H9 (cell line): ENCODE measurements around the gene ZP1. TPM values are rescaled to one million over a fixed set of nuclear protein-coding genes. Genes with fewer than 3 reads are reported as not detected.

Experiments used
- DNase-seq: peaks from one replicate; pipeline ENCODE4 v3.0.0-alpha.2; 2017
- H2AFZ ChIP-seq: one replicate; pipeline ENCODE4 v1.6.1; 2013; ENCODE audit warnings: mild to moderate bottlenecking, low read length, control low read depth, moderate library complexity
- H2AK5ac ChIP-seq: 2 replicates; pipeline ENCODE4 v1.6.1; 2013; ENCODE audit warnings: low read length, control low read depth, mixed read lengths; ENCODE audit not compliant: insufficient read length
- H2BK120ac ChIP-seq: one replicate; pipeline ENCODE4 v1.6.1; 2013; ENCODE audit warnings: low read depth, mild to moderate bottlenecking, low read length, control low read depth, inconsistent platforms; ENCODE audit not compliant: poor library complexity, severe bottlenecking
- H2BK12ac ChIP-seq: 2 replicates; pipeline ENCODE4 v1.6.1; 2013; ENCODE audit warnings: low read length, control low read depth, mixed read lengths, low read depth; ENCODE audit not compliant: insufficient read length
- H2BK15ac ChIP-seq: 2 replicates; pipeline ENCODE4 v1.6.1; 2013; ENCODE audit warnings: low read depth, low read length, control low read depth
- H2BK20ac ChIP-seq: one replicate; pipeline ENCODE4 v1.6.1; 2013; ENCODE audit warnings: low read depth, mild to moderate bottlenecking, low read length, control low read depth, inconsistent platforms; ENCODE audit not compliant: poor library complexity, severe bottlenecking
- H2BK5ac ChIP-seq: 2 replicates; pipeline ENCODE4 v1.6.1; 2013; ENCODE audit warnings: low read length, control low read depth, mixed read lengths; ENCODE audit not compliant: insufficient read length
- H3K14ac ChIP-seq: 2 replicates; pipeline ENCODE4 v1.6.1; 2013; ENCODE audit warnings: low read length, control low read depth; ENCODE audit not compliant: insufficient read depth
- H3K18ac ChIP-seq: 2 replicates; pipeline ENCODE4 v1.6.1; 2013; ENCODE audit warnings: low read depth, mild to moderate bottlenecking, mixed read lengths, low read length, control low read depth; ENCODE audit not compliant: insufficient read length
- H3K23ac ChIP-seq: 2 replicates; pipeline ENCODE4 v1.6.1; 2013; ENCODE audit warnings: low read length, control low read depth, mixed read lengths, low read depth; ENCODE audit not compliant: insufficient read length
- H3K23me2 ChIP-seq: 2 replicates; pipeline ENCODE4 v1.6.1; 2013; ENCODE audit warnings: low read depth, mild to moderate bottlenecking, mixed read lengths, low read length, control low read depth; ENCODE audit not compliant: insufficient read length, poor library complexity, severe bottlenecking
- H3K27ac ChIP-seq: 2 replicates; pipeline ENCODE4 v1.5.1; 2013; ENCODE audit warnings: low read length, control low read depth, mixed read lengths, low read depth; ENCODE audit not compliant: insufficient read length
- H3K27me3 ChIP-seq: 2 replicates; pipeline ENCODE4 v1.6.1; 2013; ENCODE audit warnings: low read length, control low read depth, inconsistent platforms; ENCODE audit not compliant: insufficient read depth
- H3K4ac ChIP-seq: 2 replicates; pipeline ENCODE4 v1.6.1; 2013; ENCODE audit warnings: low read depth, mild to moderate bottlenecking, control low read depth, inconsistent platforms, low read length, moderate library complexity
- H3K4me1 ChIP-seq: 2 replicates; pipeline ENCODE4 v1.6.1; 2013; ENCODE audit warnings: low read length, control low read depth, inconsistent platforms; ENCODE audit not compliant: insufficient read depth
- H3K4me2 ChIP-seq: 2 replicates; pipeline ENCODE4 v1.6.1; 2013; ENCODE audit warnings: low read length, control low read depth, mixed read lengths; ENCODE audit not compliant: insufficient read length, insufficient read depth
- H3K56ac ChIP-seq: 2 replicates; pipeline ENCODE4 v1.6.1; 2013; ENCODE audit warnings: low read depth, mild to moderate bottlenecking, mixed read lengths, low read length, control low read depth; ENCODE audit not compliant: insufficient read length
- H3K79me1 ChIP-seq: 2 replicates; pipeline ENCODE4 v1.6.1; 2013; ENCODE audit warnings: low read depth, mild to moderate bottlenecking, moderate library complexity, low read length, control low read depth, inconsistent platforms; ENCODE audit not compliant: insufficient read depth, poor library complexity, severe bottlenecking
- H3K79me2 ChIP-seq: 2 replicates; pipeline ENCODE4 v1.6.1; 2013; ENCODE audit warnings: low read length, control low read depth, inconsistent platforms; ENCODE audit not compliant: insufficient read depth
- H3K9ac ChIP-seq: 2 replicates; pipeline ENCODE4 v1.6.1; 2013; ENCODE audit warnings: low read length, control low read depth, mixed read lengths; ENCODE audit not compliant: insufficient read length; ENCODE audit errors: extremely low read depth
- H3K9me3 ChIP-seq: one replicate; pipeline ENCODE4 v1.6.1; 2013; ENCODE audit warnings: low read depth, low read length, inconsistent platforms; ENCODE audit not compliant: control insufficient read depth
- H3T11ph ChIP-seq: one replicate; pipeline ENCODE4 v1.6.1; 2013; ENCODE audit warnings: mild to moderate bottlenecking, low read length, control low read depth, inconsistent platforms
- H4K20me1 ChIP-seq: one replicate; pipeline ENCODE4 v1.6.1; 2013; ENCODE audit not compliant: control insufficient read depth, insufficient read length, insufficient read depth
- H4K5ac ChIP-seq: 2 replicates; pipeline ENCODE4 v1.6.1; 2013; ENCODE audit warnings: low read depth, mild to moderate bottlenecking, mixed read lengths, low read length, control low read depth; ENCODE audit not compliant: insufficient read length
- H4K8ac ChIP-seq: replicated peaks from 2 replicates; pipeline ENCODE4 v1.6.1; 2013; ENCODE audit warnings: low read length, control low read depth, mixed read lengths, low read depth; ENCODE audit not compliant: insufficient read length
- H4K91ac ChIP-seq: 2 replicates; pipeline ENCODE4 v1.6.1; 2013; ENCODE audit warnings: low read depth, mild to moderate bottlenecking, moderate library complexity, mixed read lengths, low read length, control low read depth; ENCODE audit not compliant: insufficient read length
- H3K27ac Mint-ChIP-seq, 3 experiments: 2 replicates in 2 of 3; 3 replicates in 1 of 3; pipeline ENCODE4 v1.8.0; 2020 to 2021; ENCODE audit warnings: mixed read lengths in 3 of 3, mild to moderate bottlenecking in 1 of 3, moderate library complexity in 1 of 3
- H3K27me3 Mint-ChIP-seq: 2 replicates; pipeline ENCODE4 v1.8.0; 2021; ENCODE audit warnings: low read depth, mild to moderate bottlenecking, moderate library complexity, mixed read lengths
- H3K36me3 Mint-ChIP-seq, 3 experiments: 2 replicates in 2 of 3; 3 replicates in 1 of 3; pipeline ENCODE4 v1.8.0; 2020 to 2021; ENCODE audit warnings: low read depth in 3 of 3, mixed read lengths in 3 of 3; ENCODE audit not compliant: insufficient read depth in 1 of 3
- H3K4me1 Mint-ChIP-seq, 2 experiments: 2 replicates each; pipeline ENCODE4 v1.8.0; 2020; ENCODE audit warnings: mixed read lengths in 2 of 2
- H3K4me3 Mint-ChIP-seq, 2 experiments: 2 replicates in 1 of 2; 3 replicates in 1 of 2; pipeline ENCODE4 v1.8.0; 2020 to 2021; ENCODE audit warnings: mild to moderate bottlenecking in 2 of 2, mixed read lengths in 2 of 2, moderate library complexity in 1 of 2
- H3K9me3 Mint-ChIP-seq, 2 experiments: 2 replicates in 1 of 2; 3 replicates in 1 of 2; pipeline ENCODE4 v1.8.0; 2020; ENCODE audit warnings: mild to moderate bottlenecking in 2 of 2, mixed read lengths in 2 of 2, moderate library complexity in 1 of 2
- CTCF ChIP-seq: fragments of 200-600 bp; sonication (generic); conservative IDR thresholded peaks from 3 replicates; pipeline ENCODE4 v1.8.0; 2021; ENCODE audit warnings: antibody characterized with exemption, mild to moderate bottlenecking
- WGBS: extraction: QIAGEN DNeasy Blood & Tissue Kit; methylation state at CpG from one replicate; pipeline ENCODE4 v1.1.7; 2013; ENCODE audit warnings: missing lambda C conversion rate, low lambda C conversion rate, mixed read lengths; ENCODE audit not compliant: insufficient read length; ENCODE audit errors: extremely low coverage; 5-methylcytosine and 5-hydroxymethylcytosine counted together
- total RNA-seq: library from RNA; stranded (reverse); gene quantifications from 2 replicates; pipeline ENCODE4 v1.2.1, GENCODE V29; 2021

The ZP1 gene
- total RNA-seq, 1 experiment from 2014 or later = not detected

- no CpG with 5 or more reads among the region's 11 CpGs for WGBS
- H3K27ac ChIP-seq = no peak overlapping the region
- Mint-ChIP-seq H3K27me3 (no peaks in the 10 kb centered on the region), H3K4me3 (no peak overlapping the region), H3K4me1 (peaks cover 7 to 19% of the 10 kb centered on the region in 2 experiments), H3K36me3 (peaks cover 35 to 61% (median 48%) of the 10 kb centered on the region in 3 experiments; a peak in 6 of 7 replicates), H3K27ac (peak overlapping the region in 1 of 3 experiments; percentile 71; a peak in 1 of 7 replicates), H3K9me3 (no peaks in the 10 kb centered on the region)
- H3K23me2 ChIP-seq = peaks cover 5% of the 10 kb centered on the region
- no peak overlapping the region for H2AFZ ChIP-seq
- no peak overlapping the region for H4K8ac ChIP-seq
- H3K14ac ChIP-seq = no peak overlapping the region
- H3K18ac ChIP-seq = no peak overlapping the region
- H2BK20ac ChIP-seq = no peak overlapping the region
- H2BK12ac ChIP-seq = no peak overlapping the region
- H3K9ac ChIP-seq = no peak overlapping the region
- H3K79me2 ChIP-seq = peaks cover 18% of the 10 kb centered on the region; the same call in 1 of the 2 replicates
- TF ChIP-seq CTCF = no peak
- H2BK15ac ChIP-seq = no peak overlapping the region
- peaks cover 5% of the 10 kb centered on the region for H3K79me1 ChIP-seq
- no peaks in the 10 kb centered on the region for H3K27me3 ChIP-seq
- no peak overlapping the region for H2AK5ac ChIP-seq
- no peak overlapping the region for H4K5ac ChIP-seq
- no peak overlapping the region for H2BK120ac ChIP-seq
- H3K4me2 ChIP-seq = no peak overlapping the region
- no peak overlapping the region for H2BK5ac ChIP-seq
- H3K4me1 ChIP-seq = peaks cover 3% of the 10 kb centered on the region; the same call in 1 of the 2 replicates
- no peak overlapping the region for H3K23ac ChIP-seq
- H4K20me1 ChIP-seq = peaks cover 2% of the 10 kb centered on the region
- no peak for DNase-seq
- no peaks in the 10 kb centered on the region for H3K9me3 ChIP-seq
- H3T11ph ChIP-seq = no peak overlapping the region
- no peak overlapping the region for H4K91ac ChIP-seq
- no peak overlapping the region for H3K4ac ChIP-seq
- no peak overlapping the region for H3K56ac ChIP-seq
Measured at GRCh38 chr11:60902625-60903024, 35.3 kb downstream of the ZP1 start.
